HUES48 (cell line): ENCODE data around the gene DSCAM.

Source experiments
- H3K27ac ChIP-seq: one replicate; pipeline ENCODE4 v1.7.0; 2013; ENCODE audit warnings: low read depth, low read length, inconsistent platforms
- H3K27me3 ChIP-seq: 2 replicates; pipeline ENCODE4 v1.6.1; 2013; ENCODE audit warnings: mild to moderate bottlenecking, low read length; ENCODE audit not compliant: control insufficient read depth, insufficient read depth
- H3K36me3 ChIP-seq: 2 replicates; pipeline ENCODE4 v1.6.1; 2013; ENCODE audit warnings: low read length; ENCODE audit not compliant: control insufficient read depth, insufficient read depth
- H3K4me1 ChIP-seq: 2 replicates; pipeline ENCODE4 v1.6.1; 2013; ENCODE audit warnings: mild to moderate bottlenecking, low read length; ENCODE audit not compliant: control insufficient read depth, insufficient read depth
- H3K4me3 ChIP-seq: 2 replicates; pipeline ENCODE4 v1.5.1; 2013; ENCODE audit warnings: mild to moderate bottlenecking, low read depth, low read length
- H3K9ac ChIP-seq: 2 replicates; pipeline ENCODE4 v1.6.1; 2013; ENCODE audit warnings: mild to moderate bottlenecking, low read depth, low read length, moderate library complexity
- H3K9me3 ChIP-seq: 2 replicates; pipeline ENCODE4 v1.6.1; 2013; ENCODE audit warnings: low read length; ENCODE audit not compliant: control insufficient read depth, insufficient read depth

DSCAM gene

DNA sequence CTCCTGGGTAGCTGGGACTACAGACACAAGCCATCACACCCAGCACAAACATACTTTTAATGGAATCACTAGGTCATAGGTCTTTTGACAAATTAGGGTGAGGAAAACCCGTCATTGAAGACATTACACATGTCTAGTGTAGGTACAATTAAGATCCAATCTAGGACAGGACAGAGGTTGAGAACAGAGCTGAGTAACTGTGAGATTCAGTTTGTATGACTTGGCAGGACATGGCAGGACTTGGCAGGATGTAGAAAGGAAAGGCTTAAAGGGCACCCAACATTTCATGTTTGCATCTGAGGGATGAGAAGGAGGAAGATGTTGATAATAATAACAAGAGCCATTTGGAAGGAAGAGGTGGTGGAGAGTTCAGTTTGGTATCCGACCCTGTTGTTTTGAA is 496.0 kb downstream of the DSCAM start:
- H3K4me1 ChIP-seq: no peaks in the 10 kb centered on the region
- no peak overlapping the region for H3K4me3 ChIP-seq
- no peaks in the 10 kb centered on the region for H3K27me3 ChIP-seq
- no peaks in the 10 kb centered on the region for H3K9me3 ChIP-seq
- H3K27ac ChIP-seq: no peak overlapping the region
- no peaks in the 10 kb centered on the region for H3K36me3 ChIP-seq
- no peak overlapping the region for H3K9ac ChIP-seq

DNA sequence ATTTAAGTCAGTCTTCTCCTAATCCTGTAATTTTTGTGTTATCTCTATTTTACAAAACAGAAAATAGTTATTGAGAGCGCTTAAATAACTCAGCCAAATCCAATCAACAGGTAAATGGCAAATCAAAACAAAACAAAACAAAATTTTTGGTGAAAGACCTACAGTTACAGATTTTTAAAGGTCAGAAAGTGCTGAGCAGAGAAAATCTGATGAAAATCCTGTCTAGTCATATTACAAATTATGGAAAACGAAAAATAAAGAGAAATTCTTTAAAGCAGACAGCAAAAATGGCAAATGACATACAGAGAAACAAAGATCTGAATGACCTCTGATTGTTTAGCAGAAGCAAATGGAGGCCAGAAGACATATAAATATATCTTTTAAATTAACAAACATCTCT is 497.4 kb downstream of the DSCAM start:
- no peaks in the 10 kb centered on the region for H3K9me3 ChIP-seq
- no peaks in the 10 kb centered on the region for H3K36me3 ChIP-seq
- H3K27ac ChIP-seq: no peak overlapping the region
- H3K27me3 ChIP-seq: no peaks in the 10 kb centered on the region
- H3K4me3 ChIP-seq: no peak overlapping the region
- H3K4me1 ChIP-seq: no peaks in the 10 kb centered on the region
- H3K9ac ChIP-seq: no peak overlapping the region

DNA sequence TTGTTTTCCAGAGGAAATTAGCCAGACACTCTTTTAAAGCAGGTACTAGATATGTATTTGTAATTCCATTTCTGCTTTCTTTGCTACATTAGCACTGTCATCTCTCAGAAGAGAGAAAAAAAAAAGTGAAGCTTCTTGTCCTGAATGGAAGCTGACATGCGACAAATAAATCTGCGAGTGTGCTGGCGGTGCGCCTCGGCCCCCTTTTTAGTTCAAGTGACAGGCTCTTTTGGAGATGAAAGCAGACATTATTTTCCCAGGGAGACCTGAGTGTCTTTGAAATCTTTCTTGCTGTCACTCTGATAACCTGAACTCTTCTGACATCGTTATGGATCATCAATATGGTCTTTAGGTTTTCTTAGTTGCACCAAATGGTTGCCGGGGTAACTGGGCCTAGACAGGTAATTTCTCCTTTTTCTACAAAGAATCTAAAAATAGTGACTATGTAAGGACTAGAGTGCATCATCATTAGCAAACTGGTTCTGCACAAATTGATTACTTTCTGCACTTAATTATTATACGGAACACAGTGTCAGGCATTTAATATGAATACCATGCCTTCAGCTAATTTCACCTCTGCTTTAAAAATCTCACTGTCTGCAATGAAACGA is 501.1 kb downstream of the DSCAM start:
- no peak overlapping the region for H3K27ac ChIP-seq

DNA sequence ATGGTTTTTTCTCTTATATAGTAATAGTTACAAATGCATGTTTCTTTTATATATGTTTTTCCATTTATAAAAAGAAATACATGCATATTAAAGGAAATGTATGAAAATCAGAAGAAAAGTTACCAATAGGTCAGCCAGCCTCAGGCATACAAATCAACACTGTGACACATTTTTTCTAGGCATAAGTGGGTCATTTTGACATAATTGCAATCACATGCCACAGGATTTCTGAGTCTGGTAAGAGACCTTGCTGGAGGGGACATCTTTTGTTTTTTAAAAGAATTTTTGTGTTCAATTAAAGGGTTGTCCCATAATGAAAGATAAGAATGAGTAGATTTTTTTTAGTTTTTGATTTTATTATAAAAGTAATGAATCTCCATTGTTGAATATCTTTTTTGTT is 506.6 kb downstream of the DSCAM start:
- Histone ChIP-seq H3K4me1 (peaks cover 15% of the 10 kb centered on the region), H3K36me3 (no peaks in the 10 kb centered on the region), H3K4me3 (no peak overlapping the region), H3K9me3 (no peaks in the 10 kb centered on the region), H3K9ac (no peak overlapping the region), H3K27me3 (peaks cover 22% of the 10 kb centered on the region), H3K27ac (no peak overlapping the region)

More for the DNA sequence above, 501.1 kb downstream of the DSCAM start:
- H3K36me3 ChIP-seq: no peaks in the 10 kb centered on the region
- no peaks in the 10 kb centered on the region for H3K27me3 ChIP-seq
- H3K9me3 ChIP-seq: no peaks in the 10 kb centered on the region
- no peak overlapping the region for H3K4me3 ChIP-seq
- H3K9ac ChIP-seq: no peak overlapping the region
- no peaks in the 10 kb centered on the region for H3K4me1 ChIP-seq

DNA sequence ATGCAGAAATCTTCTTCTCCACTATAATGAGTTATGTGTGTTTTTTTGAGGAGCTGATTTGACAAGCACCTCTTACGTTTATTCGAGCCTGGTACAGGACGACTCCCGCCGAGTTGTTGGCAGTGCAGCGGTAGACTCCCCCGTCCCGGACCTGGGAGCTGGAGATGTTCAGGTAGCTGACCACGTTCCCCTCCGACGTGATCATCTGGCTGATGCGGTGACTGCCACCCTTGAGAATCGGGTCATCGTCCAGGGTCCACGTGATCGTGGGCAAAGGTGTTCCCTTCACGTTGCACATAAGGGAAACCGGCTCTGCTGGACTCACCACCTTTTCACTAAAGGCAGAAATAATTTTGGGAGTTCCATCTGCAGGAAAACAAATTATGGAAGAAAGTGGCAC is 507.9 kb downstream of the DSCAM start:
- no peak overlapping the region for H3K4me3 ChIP-seq
- H3K27me3 ChIP-seq: peaks cover 32% of the 10 kb centered on the region
- no peak overlapping the region for H3K9ac ChIP-seq

DNA sequence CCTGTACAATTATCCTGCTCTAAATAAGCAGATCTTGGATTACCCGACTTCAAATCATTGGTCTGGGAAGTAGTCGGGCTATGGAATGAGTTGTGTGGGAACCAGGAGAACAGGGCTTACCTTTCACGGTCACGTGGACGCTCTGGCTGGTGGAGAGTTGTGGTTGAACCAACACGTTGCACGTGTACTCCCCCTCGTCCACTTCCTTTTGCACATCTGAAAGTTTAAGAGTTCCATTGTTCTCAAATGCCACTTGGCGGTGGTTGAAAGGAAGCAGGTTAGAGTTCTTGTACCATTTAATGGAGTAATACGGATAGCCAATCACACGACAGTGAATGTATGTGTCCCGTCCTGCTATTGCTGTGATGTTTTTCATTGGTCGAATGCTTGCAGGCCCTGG is 509.0 kb downstream of the DSCAM start:
- Histone ChIP-seq H3K9me3 (no peaks in the 10 kb centered on the region), H3K9ac (no peak overlapping the region), H3K27me3 (peaks cover 37% of the 10 kb centered on the region), H3K27ac (no peak overlapping the region), H3K36me3 (no peaks in the 10 kb centered on the region), H3K4me1 (peaks cover 17% of the 10 kb centered on the region), H3K4me3 (no peak overlapping the region)

More for the DNA sequence above, 507.9 kb downstream of the DSCAM start:
- Histone ChIP-seq H3K27ac (no peak overlapping the region), H3K36me3 (no peaks in the 10 kb centered on the region), H3K4me1 (peaks cover 17% of the 10 kb centered on the region), H3K9me3 (no peaks in the 10 kb centered on the region)

DNA sequence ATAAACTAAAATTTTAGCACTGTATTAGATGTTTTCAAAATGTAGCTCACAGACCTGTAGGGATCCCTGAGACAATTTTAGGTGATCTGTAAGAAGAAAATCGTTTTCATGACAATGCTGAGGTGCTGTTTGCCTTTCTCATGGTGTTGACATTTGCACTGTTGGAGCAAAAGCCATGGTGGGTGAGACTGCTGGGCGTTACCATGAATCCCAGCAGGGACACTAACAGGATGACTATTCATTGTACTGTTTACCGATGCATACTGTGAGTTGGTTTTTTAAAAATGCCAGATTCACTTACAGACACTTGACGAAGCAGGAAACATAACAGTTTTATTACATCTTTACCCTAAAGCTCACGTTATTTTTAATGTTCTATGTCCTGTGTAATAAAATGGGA is 511.3 kb downstream of the DSCAM start:
- peak overlapping the region; percentile 43 for H3K4me3 ChIP-seq
- peaks cover 37% of the 10 kb centered on the region for H3K27me3 ChIP-seq
- no peak overlapping the region for H3K9ac ChIP-seq
- peak overlapping the region; percentile 6 for H3K27ac ChIP-seq
- no peaks in the 10 kb centered on the region for H3K36me3 ChIP-seq
- no peaks in the 10 kb centered on the region for H3K9me3 ChIP-seq
- peaks cover 17% of the 10 kb centered on the region for H3K4me1 ChIP-seq

DNA sequence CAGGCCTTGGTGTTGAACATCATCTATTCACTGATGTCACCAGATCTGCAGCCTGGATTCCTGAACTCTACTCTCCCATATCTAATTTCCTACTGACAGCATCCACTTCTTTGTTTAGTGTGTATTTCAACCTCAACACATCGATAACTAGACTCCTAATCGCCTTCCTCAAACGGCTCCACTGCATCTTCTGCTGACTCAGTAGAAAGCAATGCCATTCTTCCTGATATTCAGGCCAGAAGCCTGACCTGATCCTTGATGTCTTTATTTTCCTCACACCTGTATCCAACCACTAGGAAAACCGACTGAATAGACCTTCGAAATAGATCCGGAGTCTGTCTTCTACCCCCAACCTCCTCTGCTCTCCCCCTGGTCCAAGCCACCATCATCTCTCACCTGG is 512.8 kb downstream of the DSCAM start:
- Histone ChIP-seq H3K27me3 (peaks cover 37% of the 10 kb centered on the region), H3K4me1 (peaks cover 17% of the 10 kb centered on the region), H3K9ac (no peak overlapping the region), H3K4me3 (no peak overlapping the region), H3K36me3 (no peaks in the 10 kb centered on the region), H3K9me3 (no peaks in the 10 kb centered on the region), H3K27ac (no peak overlapping the region)

DNA sequence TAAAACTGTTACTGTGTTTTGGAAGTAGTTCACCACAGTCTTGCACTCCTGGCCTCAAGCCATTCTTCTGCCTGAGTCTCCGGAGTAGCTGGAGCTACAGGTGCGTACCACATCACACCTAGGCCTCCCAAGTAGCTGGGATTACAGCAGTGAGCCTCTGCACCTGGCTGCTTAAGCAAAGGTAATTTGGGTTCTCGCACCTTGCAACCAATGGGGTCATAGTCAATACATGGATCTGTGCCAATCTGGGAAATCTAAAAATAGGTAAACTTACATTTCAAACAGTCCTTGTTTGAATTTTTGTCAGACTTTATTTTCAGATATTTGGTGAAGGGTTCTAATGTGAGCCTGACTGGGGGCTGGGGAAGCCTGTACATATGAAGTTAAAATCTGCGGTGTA is 513.2 kb downstream of the DSCAM start:
- Histone ChIP-seq H3K27ac (no peak overlapping the region), H3K4me3 (no peak overlapping the region), H3K9me3 (no peaks in the 10 kb centered on the region), H3K4me1 (peaks cover 17% of the 10 kb centered on the region), H3K36me3 (no peaks in the 10 kb centered on the region), H3K27me3 (peaks cover 37% of the 10 kb centered on the region), H3K9ac (no peak overlapping the region)

DNA sequence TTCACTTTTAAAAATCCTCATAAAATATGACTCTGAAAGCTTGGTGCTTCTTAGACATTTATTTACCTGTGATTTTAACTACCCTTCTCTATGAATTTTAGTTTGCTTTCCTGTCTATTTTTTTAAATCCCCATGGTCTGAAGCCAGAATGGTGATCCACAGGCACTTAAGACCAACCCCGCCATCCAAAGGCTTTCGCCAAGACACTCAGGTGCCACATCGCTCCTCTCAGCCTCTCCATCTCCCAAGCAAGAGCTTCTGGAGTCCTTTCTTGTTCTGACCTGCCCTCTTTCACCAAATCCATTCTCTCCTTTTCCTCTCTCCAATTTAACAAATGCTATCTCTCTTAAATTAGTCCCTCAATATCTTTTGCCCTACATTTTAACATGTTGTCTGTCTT is 515.2 kb downstream of the DSCAM start:
- H3K4me3 ChIP-seq: no peak overlapping the region
- no peak overlapping the region for H3K27ac ChIP-seq
- H3K4me1 ChIP-seq: peaks cover 16% of the 10 kb centered on the region
- peaks cover 22% of the 10 kb centered on the region for H3K27me3 ChIP-seq
- no peaks in the 10 kb centered on the region for H3K36me3 ChIP-seq
- H3K9me3 ChIP-seq: no peaks in the 10 kb centered on the region
- H3K9ac ChIP-seq: no peak overlapping the region

DNA sequence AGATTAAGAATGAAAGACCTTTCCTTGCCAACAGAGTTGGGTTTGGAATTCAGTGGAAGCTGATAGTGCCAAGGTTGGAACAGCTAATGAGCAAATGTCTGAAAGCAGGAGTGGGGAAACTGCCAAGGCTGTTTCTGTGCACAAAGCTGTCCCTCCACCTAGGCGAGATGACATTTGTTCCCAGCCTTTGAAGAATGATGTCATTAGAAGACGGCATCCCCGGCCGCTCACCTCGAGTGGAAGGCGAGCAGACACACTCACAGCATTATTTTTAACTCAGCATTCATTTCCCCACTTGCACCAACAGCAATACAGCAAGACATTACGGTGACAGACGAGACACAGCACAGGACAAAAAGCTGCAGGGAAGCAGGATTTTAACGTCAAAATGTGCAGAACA is 515.8 kb downstream of the DSCAM start:
- Histone ChIP-seq H3K4me1 (peaks cover 10% of the 10 kb centered on the region), H3K9me3 (no peaks in the 10 kb centered on the region), H3K36me3 (no peaks in the 10 kb centered on the region)

DNA sequence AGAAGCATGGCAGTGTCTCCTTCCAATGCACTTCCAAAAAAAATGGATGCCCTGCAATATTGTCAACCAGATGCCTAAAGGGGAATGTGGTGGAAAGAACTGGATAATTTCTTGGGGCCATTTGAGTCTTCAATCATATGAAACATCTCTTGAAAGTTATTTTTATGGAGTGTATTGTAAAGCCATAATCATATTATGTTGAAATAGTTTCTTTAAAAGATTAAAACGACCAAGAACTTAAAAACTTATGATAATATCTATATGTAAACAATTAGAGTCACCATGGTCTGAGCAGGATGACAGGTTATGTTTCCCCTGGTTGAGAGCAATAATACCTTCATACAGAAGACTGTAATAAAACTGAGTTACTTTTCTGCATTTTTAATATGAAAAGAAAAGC is 522.6 kb downstream of the DSCAM start:
- no peaks in the 10 kb centered on the region for H3K36me3 ChIP-seq
- H3K4me1 ChIP-seq: no peaks in the 10 kb centered on the region
- H3K27me3 ChIP-seq: no peaks in the 10 kb centered on the region
- no peak overlapping the region for H3K9ac ChIP-seq
- H3K27ac ChIP-seq: no peak overlapping the region
- H3K4me3 ChIP-seq: no peak overlapping the region
- H3K9me3 ChIP-seq: no peaks in the 10 kb centered on the region

More for the DNA sequence above, 515.8 kb downstream of the DSCAM start:
- Histone ChIP-seq H3K27me3 (peaks cover 16% of the 10 kb centered on the region), H3K9ac (no peak overlapping the region), H3K27ac (no peak overlapping the region), H3K4me3 (no peak overlapping the region)
